Activated CD8-positive, alpha-beta memory T cell treated with anti-CD3 and anti-CD28 coated beads for 36 hours (primary cell): Measurements from ENCODE around the gene SLC25A19. TPM values are rescaled to one million over a fixed set of nuclear protein-coding genes. Genes with fewer than 3 reads are reported as not detected.

Experiments
- CTCF ChIA-PET: fragments of 350-600 bp; sonication (Branson Sonifier 250); formaldehyde crosslinking; loops from one replicate; lab custom pipeline; 2021; ENCODE audit warnings: antibody characterized with exemption; lab: Charles Lee
- POLR2A ChIA-PET: fragments of 350-600 bp; sonication (Branson Sonifier 250); formaldehyde crosslinking; loops from one replicate; lab custom pipeline; 2021; ENCODE audit warnings: antibody characterized with exemption; lab: Charles Lee
- total RNA-seq, 2 experiments: library from RNA; stranded (reverse); gene quantifications; one replicate each; pipeline ENCODE4 v1.2.3, GENCODE V29; 2021

SLC25A19 gene
- total RNA-seq = 100 to 1,000 TPM; 136 to 141 TPM

DNA sequence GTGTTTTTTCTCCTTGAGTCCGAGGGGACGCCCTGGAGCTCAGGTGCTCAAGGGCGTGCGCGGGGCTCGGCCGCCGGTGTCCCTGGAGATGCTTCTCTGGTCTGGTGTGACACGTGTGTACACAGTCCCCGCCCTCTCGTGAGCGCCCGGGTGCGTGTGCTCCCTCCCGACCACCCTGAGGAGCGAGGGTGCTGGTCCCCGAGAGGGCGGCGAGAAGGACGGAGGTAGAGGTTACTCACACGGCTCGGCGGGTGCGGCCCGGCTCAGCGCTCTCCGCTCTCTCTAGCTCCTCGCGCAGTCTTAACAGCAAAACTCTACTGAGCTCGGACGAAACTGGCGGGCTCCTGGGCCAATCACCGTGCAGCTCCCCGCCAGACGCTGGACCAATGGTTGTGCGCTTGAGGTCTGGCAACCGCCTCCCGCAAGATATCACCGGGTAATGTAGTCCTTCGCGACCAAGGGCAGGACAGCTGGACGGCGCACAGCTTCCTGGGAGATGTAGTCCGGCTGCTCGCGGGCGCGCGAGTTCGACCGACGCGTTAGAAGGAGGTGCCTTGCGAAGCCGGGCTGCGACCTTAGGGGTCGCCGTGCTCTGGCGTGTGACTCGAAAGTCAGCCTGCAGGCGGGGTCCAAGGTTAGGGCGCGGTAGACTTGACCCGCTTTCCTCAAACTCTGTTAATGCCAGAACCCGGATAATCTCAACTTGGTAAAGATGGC is at the start of gene SLC25A19:
SLC25A19 (minus strand) TSS at position 319 of the 717 bp plus-strand sequence. CDS start 2,669 bp downstream, outside the sequence.
- ChIA-PET POLR2A (interaction anchor here (0.5 to 2.4 kb wide), 19 partner anchors 13 to 476 kb away, joined by 3 to 35 read pairs (median 3); partner anchors contain the start of genes GALK1, GRB2, LLGL2 and MIF4GD), CTCF (interaction anchor here (0.6 to 3.2 kb wide), 22 partner anchors 9 to 300 kb away, joined by 3 to 27 read pairs (median 3); partner anchors contain the start of genes GRB2, MIF4GD and MRPS7)

DNA sequence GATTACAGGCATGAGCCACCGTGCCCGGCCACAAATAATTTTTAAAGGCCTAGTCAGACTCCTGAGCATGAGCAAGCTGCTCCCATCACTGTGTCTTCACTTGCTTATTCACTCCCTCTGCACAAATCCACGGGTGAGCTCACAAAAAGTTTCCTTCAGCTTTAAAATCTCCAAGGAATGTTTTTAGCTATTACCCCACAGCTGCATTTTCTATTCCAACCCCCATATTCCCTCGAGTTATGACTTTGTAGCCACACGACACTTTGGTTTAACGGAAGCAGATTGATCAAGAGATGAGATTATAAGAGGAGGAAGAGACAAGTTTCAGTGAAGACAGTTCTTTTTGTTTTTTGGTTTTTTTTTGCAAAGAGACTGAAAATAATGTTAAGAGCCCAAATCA is 49.1 kb upstream of the SLC25A19 start:
- CTCF ChIA-PET = interaction anchor here (0.7 to 3.8 kb wide), 7 partner anchors 14 to 72 kb away, joined by 3 to 15 read pairs (median 3); partner anchors contain the start of gene SLC25A19
- POLR2A ChIA-PET = interaction anchor here (0.7 to 0.9 kb wide), 2 partner anchors 10 to 49 kb away, joined by 3 read pairs; partner anchors contain the start of gene SLC25A19

DNA sequence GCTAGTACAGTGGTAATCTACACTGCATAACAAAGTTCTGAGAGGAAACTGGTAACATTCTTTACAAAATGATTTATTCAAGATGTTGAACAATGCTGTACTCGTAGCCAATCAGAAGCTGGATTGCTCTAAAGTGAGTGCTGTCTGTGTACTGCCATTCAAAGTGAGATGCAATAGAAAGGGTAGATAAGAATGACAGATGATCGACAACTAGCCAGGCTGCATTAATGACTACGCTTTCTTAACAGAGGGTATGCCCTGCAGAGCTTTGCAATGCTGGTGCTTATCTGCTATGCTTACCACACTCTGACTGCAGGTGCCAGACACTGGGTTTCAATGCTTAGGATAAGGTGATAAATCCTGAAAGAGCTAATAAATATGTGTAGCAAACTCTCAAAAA is 46.1 kb upstream of the SLC25A19 start:
- POLR2A ChIA-PET = interaction anchor here (0.6 kb wide), 2 partner anchors 9 to 588 kb away, joined by 3 to 4 read pairs; no protein-coding TSS in a partner anchor
- CTCF ChIA-PET = interaction anchor here (1.2 to 3.8 kb wide), 2 partner anchors 12 to 32 kb away, joined by 4 to 15 read pairs; no protein-coding TSS in a partner anchor

- ChIA-PET POLR2A (interaction anchor here (0.6 kb wide), 1 partner anchor 8 kb away, joined by 4 read pairs; no protein-coding TSS in a partner anchor), CTCF (interaction anchor here (3.8 kb wide), 1 partner anchor 12 kb away, joined by 15 read pairs; no protein-coding TSS in a partner anchor)
Observed at GRCh38 chr17:75334723-75335122, 45.5 kb upstream of the SLC25A19 start.

DNA sequence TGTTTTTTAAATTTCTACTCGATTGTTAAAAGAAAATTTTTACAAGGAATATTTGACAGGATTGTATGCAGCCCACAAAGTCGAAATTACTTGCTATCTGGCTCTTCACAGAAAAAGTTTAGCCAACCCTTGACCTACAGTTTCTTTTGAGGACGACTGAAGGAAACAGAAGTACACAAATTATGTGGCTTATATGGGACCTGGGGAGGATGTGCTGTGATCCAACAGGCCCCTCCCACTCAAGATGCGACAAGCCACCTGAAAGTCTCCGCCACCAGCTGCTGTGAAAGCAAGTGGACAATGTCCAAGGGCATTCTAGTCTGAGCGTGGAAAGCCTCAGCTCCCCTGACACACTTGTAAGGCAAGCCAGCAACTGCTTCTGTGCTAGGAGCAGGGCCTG is 42.4 kb upstream of the SLC25A19 start:
- ChIA-PET POLR2A (no interaction called here), CTCF (interaction anchor here (0.8 kb wide), 1 partner anchor 9 kb away, joined by 4 read pairs; no protein-coding TSS in a partner anchor)

DNA sequence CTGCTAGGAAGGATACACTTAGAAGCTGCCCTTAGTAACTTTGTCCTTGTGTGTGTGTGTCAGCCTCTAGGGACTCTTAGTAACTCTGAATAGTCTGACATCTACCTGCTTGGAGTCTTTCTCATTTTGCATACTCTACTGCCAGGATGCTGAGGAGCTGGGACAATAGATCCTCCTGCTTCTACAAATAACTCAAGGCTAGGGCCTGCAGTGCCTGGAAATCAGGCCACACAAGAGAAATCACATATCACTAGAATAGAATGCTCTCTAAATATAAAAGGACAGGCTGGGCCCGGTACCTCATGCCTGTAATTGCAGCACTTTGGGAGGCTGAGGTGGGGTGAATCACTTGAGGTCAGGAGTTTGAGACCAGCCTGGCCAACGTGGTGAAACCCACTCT is 38.5 kb upstream of the SLC25A19 start:
- ChIA-PET POLR2A (no interaction called here), CTCF (interaction anchor here (1.0 to 1.5 kb wide), 2 partner anchors 37 to 42 kb away, joined by 3 to 7 read pairs; no protein-coding TSS in a partner anchor)

- CTCF ChIA-PET = interaction anchor here (0.6 to 1.5 kb wide), 2 partner anchors 44 to 216 kb away, joined by 3 to 7 read pairs; no protein-coding TSS in a partner anchor
- POLR2A ChIA-PET = interaction anchor here (0.7 kb wide), 1 partner anchor 9 kb away, joined by 4 read pairs; no protein-coding TSS in a partner anchor
Observed at GRCh38 chr17:75326226-75326848, 37.1 kb upstream of the SLC25A19 start.

DNA sequence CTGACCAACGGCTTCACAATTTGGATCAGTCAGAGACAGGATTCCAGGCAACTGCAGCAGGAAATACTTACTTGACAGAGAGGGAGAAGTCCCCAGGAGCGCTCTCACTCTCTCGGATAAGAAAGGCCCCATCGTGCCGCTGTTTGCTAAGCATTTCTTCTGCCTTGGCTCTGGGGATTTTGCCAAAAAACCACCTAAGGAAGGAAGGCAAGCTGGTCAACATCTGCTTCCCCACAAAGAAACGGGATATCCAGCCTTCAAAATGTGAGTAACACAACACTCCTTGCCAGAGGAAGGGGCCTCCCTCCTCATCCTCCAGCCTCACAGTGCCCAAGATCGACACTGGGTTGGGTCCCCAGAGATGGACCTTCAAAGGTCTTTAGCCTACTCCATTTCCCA is 36.6 kb upstream of the SLC25A19 start:
- ChIA-PET CTCF (no interaction called here), POLR2A (no interaction called here)

DNA sequence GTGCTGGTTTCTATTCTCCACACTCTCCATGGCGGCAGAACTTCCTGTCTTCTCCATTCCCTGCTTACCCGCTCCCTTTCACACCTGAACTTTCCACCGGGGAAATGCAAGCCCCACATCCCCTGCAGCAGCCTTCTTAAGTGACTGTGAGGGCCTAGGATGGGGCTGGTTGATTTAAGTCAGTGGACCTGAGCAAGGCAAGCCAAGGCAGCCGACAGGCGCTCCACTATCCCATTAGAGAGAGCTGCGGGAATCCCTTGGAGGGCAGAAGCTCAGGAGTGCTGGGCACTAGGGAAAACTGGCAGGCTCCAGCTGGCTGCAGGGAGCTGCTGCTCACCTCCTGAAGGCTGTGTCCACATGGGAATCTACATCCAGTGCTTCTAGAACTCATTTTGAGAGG is 36.1 kb upstream of the SLC25A19 start:
- ChIA-PET CTCF (interaction anchor here (0.6 to 1.7 kb wide), 2 partner anchors 76 to 200 kb away, joined by 3 read pairs; partner anchors contain the start of gene LLGL2), POLR2A (interaction anchor here (0.5 kb wide), 1 partner anchor 8 kb away, joined by 7 read pairs; no protein-coding TSS in a partner anchor)

DNA sequence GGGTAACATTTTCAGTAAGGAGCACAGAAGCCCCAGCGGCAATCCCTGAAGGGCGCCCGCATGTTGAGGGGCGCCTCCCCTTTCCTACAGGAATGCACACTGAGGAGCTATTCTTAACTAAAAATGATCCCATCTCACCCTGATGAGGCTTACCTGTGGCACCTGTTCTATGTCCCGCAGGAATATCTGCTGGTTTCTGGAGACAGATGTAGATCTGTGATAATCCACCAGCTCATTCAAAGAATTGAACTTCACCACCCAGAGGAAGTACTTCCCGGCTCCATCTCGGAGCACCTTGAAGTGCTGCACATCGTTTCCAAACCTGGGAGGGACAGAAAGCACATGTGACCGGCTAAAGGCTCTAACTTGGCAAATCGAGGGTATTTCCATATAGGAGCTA is 32.3 kb upstream of the SLC25A19 start:
- CTCF ChIA-PET = interaction anchor here (0.7 to 4.0 kb wide), 7 partner anchors 27 to 91 kb away, joined by 3 to 18 read pairs (median 9); partner anchors contain the start of genes GRB2 and MIF4GD
- POLR2A ChIA-PET = no interaction called here

DNA sequence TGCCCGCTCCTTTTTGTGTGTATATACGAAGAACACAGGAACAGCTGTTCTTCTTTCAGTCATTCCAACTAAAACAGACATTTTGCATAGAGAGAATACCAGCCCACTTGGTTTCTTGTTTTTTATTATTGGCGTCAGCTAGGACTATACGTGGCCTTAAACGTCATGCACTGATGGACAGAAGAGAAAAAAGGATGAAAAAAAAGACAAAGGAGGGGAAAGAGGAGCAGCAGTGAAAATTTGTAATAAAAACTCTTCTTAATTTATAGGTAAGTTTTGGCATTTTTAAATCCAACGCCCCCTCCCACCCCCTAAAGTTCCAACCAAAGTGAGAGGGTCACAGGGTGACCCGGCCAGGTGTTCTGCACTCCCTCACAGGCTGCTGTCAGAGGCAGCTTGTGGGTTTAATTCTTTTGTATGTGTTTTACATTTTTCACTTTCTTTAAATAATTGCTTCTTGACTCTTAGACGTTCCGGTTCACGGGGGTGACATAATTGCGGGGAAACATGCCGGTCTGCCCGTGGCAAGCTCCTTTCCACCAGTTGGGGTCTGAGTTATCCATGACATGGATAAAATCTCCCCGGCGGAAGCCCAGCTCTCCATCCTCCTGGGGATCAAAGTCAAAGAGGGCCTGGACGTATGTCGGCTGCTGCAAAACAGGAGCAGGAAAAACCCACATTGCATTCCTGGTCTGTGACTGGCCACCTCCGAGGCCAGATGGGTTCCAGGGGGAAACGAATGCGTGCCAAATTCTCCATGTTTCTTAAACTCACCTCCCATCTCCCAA is 30.9 kb upstream of the SLC25A19 start:
- ChIA-PET CTCF (no interaction called here), POLR2A (interaction anchor here (0.7 kb wide), 1 partner anchor 63 kb away, joined by 4 read pairs; no protein-coding TSS in a partner anchor)

GRCh38 chr17:75318615-75319222 is 29.5 kb upstream of the SLC25A19 start:
- CTCF ChIA-PET = interaction anchor here (0.7 to 1.5 kb wide), 4 partner anchors 40 to 185 kb away, joined by 3 to 4 read pairs (median 4); no protein-coding TSS in a partner anchor
- POLR2A ChIA-PET = no interaction called here

DNA sequence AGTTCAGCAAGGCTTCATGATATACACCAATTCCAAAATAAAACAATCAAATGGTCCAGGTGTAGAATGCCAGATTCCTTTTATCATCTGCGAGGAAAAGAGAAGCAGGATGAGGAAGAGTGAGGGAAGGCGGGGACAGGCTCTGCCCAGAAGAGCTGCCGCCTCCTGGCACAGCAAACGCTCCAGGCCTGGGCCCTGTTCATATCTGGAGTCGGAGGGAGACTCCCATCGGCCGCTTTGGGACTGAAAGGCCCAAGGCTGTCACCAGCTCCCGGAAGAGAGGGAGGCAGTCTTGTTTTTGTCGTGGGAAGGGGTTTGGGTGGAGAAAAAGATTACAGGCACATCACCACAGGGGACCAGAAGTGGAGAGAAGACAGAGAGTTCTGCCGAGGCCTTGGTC is 29.0 kb upstream of the SLC25A19 start:
- CTCF ChIA-PET = interaction anchor here (1.0 to 1.5 kb wide), 3 partner anchors 41 to 356 kb away, joined by 3 to 4 read pairs (median 3); no protein-coding TSS in a partner anchor
- POLR2A ChIA-PET = no interaction called here

DNA sequence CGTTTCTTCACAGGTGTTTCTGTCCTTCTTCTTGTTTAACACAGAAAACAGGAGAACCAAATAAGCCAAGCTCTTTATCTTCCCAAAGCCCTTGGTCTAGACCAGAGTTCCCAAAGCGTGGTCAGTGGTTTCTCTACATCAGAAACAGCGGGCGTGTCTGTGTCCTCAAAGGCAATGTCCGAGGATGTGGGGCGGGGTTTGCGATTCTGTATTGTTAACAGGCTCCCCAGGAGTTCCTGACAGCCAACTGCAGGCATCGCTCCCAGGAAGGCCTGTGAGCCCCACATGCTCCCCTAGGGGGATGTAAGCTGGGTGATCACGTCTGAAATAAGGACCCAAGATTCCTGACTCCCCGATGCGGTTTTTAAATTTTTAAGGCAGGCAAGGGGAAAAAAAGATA is 28.4 kb upstream of the SLC25A19 start:
- CTCF ChIA-PET = interaction anchor here (1.0 to 2.1 kb wide), 3 partner anchors 12 to 357 kb away, joined by 3 to 6 read pairs (median 3); no protein-coding TSS in a partner anchor
- POLR2A ChIA-PET = interaction anchor here (0.7 kb wide), 1 partner anchor 92 kb away, joined by 3 read pairs; no protein-coding TSS in a partner anchor

GRCh38 chr17:75316253-75316652 is 27.0 kb upstream of the SLC25A19 start:
- CTCF ChIA-PET = interaction anchor here (0.6 to 2.1 kb wide), 3 partner anchors 11 to 115 kb away, joined by 3 to 6 read pairs (median 4); no protein-coding TSS in a partner anchor
- POLR2A ChIA-PET = interaction anchor here (1.6 kb wide), 1 partner anchor 19 kb away, joined by 6 read pairs; no protein-coding TSS in a partner anchor

- CTCF ChIA-PET = interaction anchor here (0.6 to 2.1 kb wide), 3 partner anchors 10 to 114 kb away, joined by 3 to 6 read pairs (median 4); no protein-coding TSS in a partner anchor
- POLR2A ChIA-PET = interaction anchor here (0.7 to 1.6 kb wide), 2 partner anchors 18 to 253 kb away, joined by 3 to 6 read pairs; no protein-coding TSS in a partner anchor
Observed at GRCh38 chr17:75315541-75316243, 26.5 kb upstream of the SLC25A19 start.
